ENCODE results near the gene TNS1. TPM values are rescaled to one million over a fixed set of nuclear protein-coding genes. Genes with fewer than 3 reads are reported as not detected.
A peak's percentile ranks its signal among the peaks of the same experiment; 100 is the strongest.

TNS1 gene
- total and polyA plus RNA-seq, 2 experiments from 2014 or later, result 81.6 to 99.3 TPM

GRCh38 chr2:217971166-217971565 lies 31.6 kb downstream of the TNS1 start:
- 81 to 83% methylated on average over 5 of the region's 5 CpGs for WGBS, 2 experiments (ENCODE audit: low coverage in 1 of 2, low lambda C conversion rate in 2 of 2, missing lambda C conversion rate in 2 of 2)
- in situ Hi-C loops (cut with MboI), result no loop called here
- H3K79me2 ChIP-seq (ENCODE audit: insufficient read depth), result peaks cover 99% of the 10 kb centered on the region

GRCh38 chr2:217970206-217970605 lies 32.6 kb downstream of the TNS1 start:
- H3K4me1 ChIP-seq (ENCODE audit: insufficient read depth), result peaks cover 21% of the 10 kb centered on the region
- H3F3A ChIP-seq (ENCODE audit: insufficient read depth), result peaks cover 42% of the 10 kb centered on the region
- no peaks in the 10 kb centered on the region for H3K9me3 ChIP-seq (ENCODE audit: low read depth)
- no peaks in the 10 kb centered on the region for H3K9me2 ChIP-seq (ENCODE audit: insufficient read depth)
- peaks cover 18% of the 10 kb centered on the region for H3K36me3 ChIP-seq (ENCODE audit: low read depth)
- in situ Hi-C loops (cut with MboI), result no loop called here
- H3K9ac ChIP-seq, result 0 out of 2 replicates have a peak overlapping the region, but pooled peaks have one; percentile 21
- H3K4me3 ChIP-seq, result no peak overlapping the region
- no peaks in the 10 kb centered on the region for H4K20me1 ChIP-seq (ENCODE audit: insufficient read depth)
- peak; percentile 80 for DNase-seq
- TF ChIP-seq EZH2phosphoT487 (IDR thresholded peaks at IDR 0.05; ENCODE audit: insufficient read depth, low read depth), result no peak
- no peak for TF ChIP-seq EZH2 (IDR thresholded peaks at IDR 0.05; ENCODE audit: insufficient read depth, poor library complexity, severe bottlenecking)
- no peak overlapping the region for H2AFZ ChIP-seq
- H3K79me2 ChIP-seq (ENCODE audit: insufficient read depth), result peaks cover 99% of the 10 kb centered on the region
- no peak overlapping the region for H3K4me2 ChIP-seq (ENCODE audit: unreplicated experiment)
- H3K27me3 ChIP-seq (replicated peaks; ENCODE audit: insufficient read depth), result no peaks in the 10 kb centered on the region
- peak overlapping the region; percentile 78 for H3K27ac ChIP-seq

More at GRCh38 chr2:217971166-217971565, 31.6 kb downstream of the TNS1 start:
- no peak for TF ChIP-seq EZH2 (IDR thresholded peaks at IDR 0.05; ENCODE audit: insufficient read depth, poor library complexity, severe bottlenecking)
- TF ChIP-seq EZH2phosphoT487 (IDR thresholded peaks at IDR 0.05; ENCODE audit: insufficient read depth, low read depth), result no peak
- H3K9ac ChIP-seq, result no peak overlapping the region
- peaks cover 11% of the 10 kb centered on the region for H3K4me1 ChIP-seq (ENCODE audit: insufficient read depth)
- DNase-seq, result no peak
- no peaks in the 10 kb centered on the region for H3K9me2 ChIP-seq (ENCODE audit: insufficient read depth)
- H3F3A ChIP-seq (ENCODE audit: insufficient read depth), result peaks cover 42% of the 10 kb centered on the region
- H3K4me2 ChIP-seq (ENCODE audit: unreplicated experiment), result no peak overlapping the region
- no peaks in the 10 kb centered on the region for H4K20me1 ChIP-seq (ENCODE audit: insufficient read depth)
- no peaks in the 10 kb centered on the region for H3K27me3 ChIP-seq (replicated peaks; ENCODE audit: insufficient read depth)
- no peak overlapping the region for H2AFZ ChIP-seq
- H3K27ac ChIP-seq, result no peak overlapping the region
- no peak overlapping the region for H3K4me3 ChIP-seq
- H3K9me3 ChIP-seq (ENCODE audit: low read depth), result no peaks in the 10 kb centered on the region
- peaks cover 21% of the 10 kb centered on the region for H3K36me3 ChIP-seq (ENCODE audit: low read depth)

- Histone ChIP-seq H3K36me3 (ENCODE audit: low read depth) (peaks cover 18% of the 10 kb centered on the region), H2AFZ (no peak overlapping the region), H3F3A (ENCODE audit: insufficient read depth) (peaks cover 42% of the 10 kb centered on the region), H3K4me3 (no peak overlapping the region), H3K9ac (0 out of 2 replicates have a peak overlapping the region, but pooled peaks have one; percentile 21), H4K20me1 (ENCODE audit: insufficient read depth) (no peaks in the 10 kb centered on the region), H3K27me3 (replicated peaks; ENCODE audit: insufficient read depth) (no peaks in the 10 kb centered on the region), H3K4me2 (ENCODE audit: unreplicated experiment) (no peak overlapping the region), H3K9me3 (ENCODE audit: low read depth) (no peaks in the 10 kb centered on the region), H3K9me2 (ENCODE audit: insufficient read depth) (no peaks in the 10 kb centered on the region), H3K27ac (peak overlapping the region; percentile 78), H3K79me2 (ENCODE audit: insufficient read depth) (peaks cover 99% of the 10 kb centered on the region), H3K4me1 (ENCODE audit: insufficient read depth) (peaks cover 24% of the 10 kb centered on the region)
- 95 to 100% methylated on average over 1 of the region's 1 CpG for WGBS, 2 experiments (ENCODE audit: low coverage in 1 of 2, low lambda C conversion rate in 2 of 2, missing lambda C conversion rate in 2 of 2)
- in situ Hi-C loops (cut with MboI), result no loop called here
- DNase-seq, result no peak
- TF ChIP-seq EZH2 (IDR thresholded peaks at IDR 0.05; ENCODE audit: insufficient read depth, poor library complexity, severe bottlenecking) (no peak), EZH2phosphoT487 (IDR thresholded peaks at IDR 0.05; ENCODE audit: insufficient read depth, low read depth) (no peak)
Observed at GRCh38 chr2:217969588-217969987, 33.2 kb downstream of the TNS1 start.

- peaks cover 99% of the 10 kb centered on the region for H3K79me2 ChIP-seq (ENCODE audit: insufficient read depth)
- H3K9me2 ChIP-seq (ENCODE audit: insufficient read depth), result no peaks in the 10 kb centered on the region
- in situ Hi-C loops (cut with MboI), result no loop called here
- DNase-seq, result peak; percentile 25
- H3K27me3 ChIP-seq (replicated peaks; ENCODE audit: insufficient read depth), result no peaks in the 10 kb centered on the region
- TF ChIP-seq EZH2phosphoT487 (IDR thresholded peaks at IDR 0.05; ENCODE audit: insufficient read depth, low read depth), result no peak
- TF ChIP-seq EZH2 (IDR thresholded peaks at IDR 0.05; ENCODE audit: insufficient read depth, poor library complexity, severe bottlenecking), result no peak
- no peak overlapping the region for H2AFZ ChIP-seq
- H3K4me3 ChIP-seq, result no peak overlapping the region
- peaks cover 15% of the 10 kb centered on the region for H3K36me3 ChIP-seq (ENCODE audit: low read depth)
- 0 out of 2 replicates have a peak overlapping the region, but pooled peaks have one; percentile 78 for H3K27ac ChIP-seq
- no peaks in the 10 kb centered on the region for H3K9me3 ChIP-seq (ENCODE audit: low read depth)
- H3K9ac ChIP-seq, result no peak overlapping the region
- H3K4me2 ChIP-seq (ENCODE audit: unreplicated experiment), result no peak overlapping the region
- H4K20me1 ChIP-seq (ENCODE audit: insufficient read depth), result no peaks in the 10 kb centered on the region
- WGBS, 2 experiments (ENCODE audit: low coverage in 1 of 2, low lambda C conversion rate in 2 of 2, missing lambda C conversion rate in 2 of 2), result 20 to 33% methylated on average over 1 of the region's 1 CpG
- peaks cover 39% of the 10 kb centered on the region for H3K4me1 ChIP-seq (ENCODE audit: insufficient read depth)
- H3F3A ChIP-seq (ENCODE audit: insufficient read depth), result peaks cover 46% of the 10 kb centered on the region
Observed at GRCh38 chr2:217968023-217968422, 34.8 kb downstream of the TNS1 start.

Data from GM23248 (cell line).